GM12872 (cell line): Measurements from ENCODE around the gene AMMECR1.

Experiments used
- TF ChIP-seq, protein P1 (sequence below): IDR thresholded peaks from 3 replicates; pipeline ENCODE4 v1.5.1; 2011; ENCODE audit warnings: low read depth, mild to moderate bottlenecking, low read length, moderate library complexity; ENCODE audit not compliant: insufficient read depth

AMMECR1 gene

DNA sequence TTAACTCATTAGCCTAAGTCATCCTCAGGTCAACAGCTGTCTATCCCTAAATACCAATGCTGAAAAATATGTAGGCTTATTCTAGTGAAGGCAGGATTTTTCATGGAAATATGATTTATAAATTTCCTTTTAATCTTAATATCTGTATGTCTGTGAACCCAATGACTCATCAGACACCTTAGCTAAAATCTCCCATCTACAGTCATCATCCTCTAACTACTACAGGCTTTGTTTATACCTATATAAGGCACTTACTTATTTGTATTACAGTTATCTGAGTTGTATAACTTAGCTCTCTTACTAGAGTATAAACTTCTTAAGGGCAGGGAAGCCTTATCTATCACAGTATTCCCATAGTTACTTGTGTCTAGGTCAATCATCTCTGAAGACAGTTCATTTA lies 24.2 kb downstream of the AMMECR1 start:
- TF ChIP-seq, protein P1, sequence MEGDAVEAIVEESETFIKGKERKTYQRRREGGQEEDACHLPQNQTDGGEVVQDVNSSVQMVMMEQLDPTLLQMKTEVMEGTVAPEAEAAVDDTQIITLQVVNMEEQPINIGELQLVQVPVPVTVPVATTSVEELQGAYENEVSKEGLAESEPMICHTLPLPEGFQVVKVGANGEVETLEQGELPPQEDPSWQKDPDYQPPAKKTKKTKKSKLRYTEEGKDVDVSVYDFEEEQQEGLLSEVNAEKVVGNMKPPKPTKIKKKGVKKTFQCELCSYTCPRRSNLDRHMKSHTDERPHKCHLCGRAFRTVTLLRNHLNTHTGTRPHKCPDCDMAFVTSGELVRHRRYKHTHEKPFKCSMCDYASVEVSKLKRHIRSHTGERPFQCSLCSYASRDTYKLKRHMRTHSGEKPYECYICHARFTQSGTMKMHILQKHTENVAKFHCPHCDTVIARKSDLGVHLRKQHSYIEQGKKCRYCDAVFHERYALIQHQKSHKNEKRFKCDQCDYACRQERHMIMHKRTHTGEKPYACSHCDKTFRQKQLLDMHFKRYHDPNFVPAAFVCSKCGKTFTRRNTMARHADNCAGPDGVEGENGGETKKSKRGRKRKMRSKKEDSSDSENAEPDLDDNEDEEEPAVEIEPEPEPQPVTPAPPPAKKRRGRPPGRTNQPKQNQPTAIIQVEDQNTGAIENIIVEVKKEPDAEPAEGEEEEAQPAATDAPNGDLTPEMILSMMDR: no peak

DNA sequence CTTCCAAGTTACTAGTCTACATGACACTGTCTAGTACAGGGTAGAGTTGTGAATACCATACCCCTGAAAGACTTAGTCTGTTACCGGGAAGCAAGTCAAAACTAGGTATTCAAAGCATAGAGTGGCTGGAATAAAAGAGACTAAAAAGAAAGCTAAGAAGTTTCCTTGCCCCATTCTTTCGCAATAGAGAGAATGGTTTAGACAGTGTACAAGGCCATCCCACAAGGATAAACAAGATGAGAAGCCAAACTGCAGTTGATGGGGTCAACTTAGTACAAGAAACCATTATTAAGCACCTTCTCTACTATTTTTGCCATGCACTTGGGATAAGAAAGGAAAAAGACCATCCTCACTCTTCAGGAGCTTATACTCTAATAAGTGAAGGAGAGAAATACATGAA lies 30.3 kb downstream of the AMMECR1 start:
- TF ChIP-seq, protein P1: no peak

DNA sequence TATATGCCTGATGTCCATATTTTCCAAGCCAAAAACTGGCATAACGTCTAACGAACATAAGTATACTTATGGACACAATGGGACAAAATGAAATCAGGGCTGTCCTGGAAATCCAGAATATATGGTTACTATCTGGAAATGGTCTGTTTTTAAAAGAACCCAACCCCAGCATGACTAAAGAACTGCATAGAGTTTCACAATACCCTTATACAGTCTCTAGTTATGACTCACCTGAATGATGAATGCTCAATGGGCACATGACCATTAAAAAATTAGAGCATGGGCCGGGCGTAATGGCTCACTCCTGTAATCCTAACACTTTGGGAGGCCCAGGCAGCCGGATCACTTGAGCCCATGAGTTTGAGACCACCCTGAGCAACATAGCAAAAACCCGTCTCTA lies 31.8 kb downstream of the AMMECR1 start:
- TF ChIP-seq, protein P1: no peak

DNA sequence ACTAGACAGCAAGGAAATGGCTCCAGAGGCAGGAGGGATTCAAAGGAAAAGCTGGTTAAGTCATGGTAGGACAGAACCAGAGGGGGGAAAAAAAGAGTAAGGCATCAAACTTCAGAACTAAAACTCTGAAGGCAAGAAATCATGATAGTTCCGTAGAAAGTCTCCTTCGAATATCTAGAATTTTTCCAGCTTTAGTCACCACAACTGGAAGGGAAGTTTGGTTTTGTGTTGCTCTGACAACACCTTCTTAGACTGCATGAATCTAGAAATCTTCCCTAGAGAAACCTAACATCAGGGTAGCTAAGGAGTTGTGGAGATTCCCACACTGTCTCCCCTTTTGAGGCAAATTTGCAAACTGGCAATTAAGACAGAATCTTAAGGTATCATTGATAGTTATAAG lies 33.7 kb downstream of the AMMECR1 start:
- TF ChIP-seq, protein P1: no peak

DNA sequence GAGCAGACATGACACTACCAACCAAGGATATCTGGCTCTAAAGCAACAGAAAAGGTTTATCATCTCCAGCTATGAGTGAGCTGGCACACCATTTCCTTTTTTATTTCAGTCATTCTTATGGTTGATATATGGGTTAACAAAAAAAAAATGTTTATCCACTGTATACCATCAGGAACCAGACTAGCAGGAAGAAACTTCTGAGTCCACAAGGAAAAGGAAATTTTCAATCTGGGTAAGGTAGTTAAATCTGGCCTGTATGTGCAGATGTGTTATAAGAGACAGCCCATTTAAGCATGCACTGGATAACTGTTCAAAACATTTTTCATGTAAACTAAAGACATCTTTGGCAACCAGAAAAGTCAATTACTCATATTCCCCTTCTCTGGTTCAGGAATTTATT lies 35.0 kb downstream of the AMMECR1 start:
- TF ChIP-seq, protein P1: no peak

DNA sequence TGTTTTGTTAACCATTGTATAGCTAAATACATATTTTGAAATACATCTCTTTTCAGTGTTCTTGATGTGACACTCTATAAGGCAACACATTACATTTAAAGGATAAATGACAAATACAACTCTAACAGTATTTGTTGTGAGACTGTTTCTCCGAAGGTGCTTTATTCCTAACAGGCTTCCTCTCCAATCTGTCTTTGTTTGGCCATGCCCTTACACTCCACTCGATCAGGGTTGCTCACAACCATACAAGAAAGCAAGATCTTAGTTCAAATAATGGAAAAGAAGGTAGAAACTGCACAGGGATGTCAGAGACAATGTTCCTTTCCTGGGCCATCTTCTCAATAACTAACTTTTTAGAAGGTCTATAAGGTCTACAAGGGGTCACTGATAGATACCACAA lies 36.5 kb downstream of the AMMECR1 start:
- TF ChIP-seq, protein P1: no peak

DNA sequence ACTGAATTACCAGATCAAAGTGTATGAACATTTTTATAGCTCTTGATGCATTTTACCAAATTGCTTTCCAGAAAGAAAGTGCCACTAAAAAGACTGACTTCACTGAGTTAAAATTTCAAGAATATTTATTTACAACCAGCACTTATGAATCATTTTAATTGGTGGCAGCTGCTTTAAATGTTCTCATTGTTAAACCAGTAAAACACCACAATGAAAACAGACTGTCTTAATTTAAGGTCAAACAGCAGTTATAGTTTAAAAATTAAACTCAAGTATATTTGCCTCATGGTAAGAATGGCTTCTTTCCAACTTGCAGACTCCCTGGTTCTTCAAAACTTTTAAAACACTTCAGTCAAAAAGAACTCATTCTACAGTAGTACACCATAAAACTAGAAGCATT lies 36.9 kb downstream of the AMMECR1 start:
- TF ChIP-seq, protein P1: no peak

DNA sequence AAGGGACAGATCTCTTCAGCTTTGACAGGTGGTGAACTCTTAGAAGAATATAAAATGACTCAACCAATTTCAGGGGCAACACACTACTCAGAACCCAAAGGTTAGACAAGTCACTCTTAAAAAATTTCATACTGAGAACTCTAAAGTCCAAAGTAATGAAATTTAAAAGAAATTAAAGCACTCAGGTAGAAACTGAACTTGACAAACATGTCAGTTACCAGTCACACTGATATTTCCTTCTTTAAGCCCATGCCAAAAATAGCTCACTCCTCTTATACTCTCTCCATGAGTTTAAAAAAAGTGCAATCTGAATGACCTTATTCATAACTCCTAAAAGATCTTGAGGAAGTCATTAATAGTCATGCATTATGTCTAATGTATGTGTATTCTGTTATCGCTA lies 40.3 kb downstream of the AMMECR1 start:
- TF ChIP-seq, protein P1: no peak
